ENCODE data around the gene HOXB9.

GRCh38 chr17:48586355-48587258, 39.6 kb downstream of the HOXB9 start:
- TF ChIP-seq CTCF (IDR thresholded peaks at IDR 0.05) (no peak), POLR2A (IDR thresholded peaks at IDR 0.05) (no peak), EP300 (IDR thresholded peaks at IDR 0.05) (no peak), POLR2AphosphoS5 (IDR thresholded peaks at IDR 0.05) (no peak)
